Measurements from ENCODE around the gene AK8. TPM values are rescaled to one million over a fixed set of nuclear protein-coding genes. Genes with fewer than 3 reads are reported as not detected.

Gene AK8
- polyA plus RNA-seq, 3 donors: 0.08 TPM; not detected in 2

DNA sequence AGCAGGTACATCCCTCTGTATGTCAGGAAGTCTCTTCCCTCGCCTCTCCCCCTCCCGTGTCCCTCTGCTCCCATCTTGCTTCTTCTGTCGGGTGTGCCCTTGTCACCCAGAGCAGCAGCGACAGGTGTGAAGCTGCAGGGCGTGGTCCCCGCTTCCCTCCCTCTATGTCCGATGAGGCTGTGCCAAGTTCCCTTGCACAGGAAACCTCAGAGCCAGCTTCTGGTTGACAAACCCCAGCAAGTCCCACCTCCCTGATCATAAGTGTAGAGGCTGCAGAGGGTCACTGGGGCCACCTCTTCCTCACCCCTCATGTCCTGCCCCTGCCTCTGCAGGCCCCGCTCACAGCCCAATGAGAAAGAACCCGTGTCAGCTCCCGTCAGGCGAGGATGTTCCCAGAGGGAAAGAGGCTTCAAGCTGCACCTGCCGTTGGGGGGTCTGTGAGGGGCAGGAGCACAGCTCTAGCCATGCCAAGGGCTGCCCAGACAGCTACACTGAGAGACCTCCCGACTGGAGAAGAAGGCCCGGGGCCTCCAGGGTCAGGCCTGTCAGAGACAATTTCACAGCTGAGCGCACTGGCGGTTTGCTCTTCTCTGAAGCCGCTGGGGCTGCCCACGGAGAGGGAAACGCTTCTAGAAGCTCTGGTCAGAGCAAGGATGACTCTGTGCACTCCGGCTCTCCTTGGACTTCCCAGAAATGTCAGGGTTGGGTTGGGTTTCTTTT is 73.3 kb downstream of the AK8 start:
- Mint-ChIP-seq H3K36me3 (no peaks in the 10 kb centered on the region), H3K4me3 (no peak overlapping the region), H3K27ac (no peak overlapping the region), H3K27me3 (ENCODE audit: low read depth in 3 of 3) (peaks cover 21 to 33% (median 22%) of the 10 kb centered on the region in 3 donors), H3K9me3 (peaks cover 0 to 7% (median 3%) of the 10 kb centered on the region in 7 donors), H3K4me1 (peaks cover 6% of the 10 kb centered on the region)
- no peak overlapping the region for H2AFZ ChIP-seq (ENCODE audit: insufficient read depth, low read depth, low read length, poor library complexity, severe bottlenecking)
- intact Hi-C loops (cut with micrococcal nuclease): loop anchor here in 1 of 2 donors (5.0 kb wide), 1 partner anchor 392 kb away; the partner anchor contains the start of gene CFAP77
- no peaks in the 10 kb centered on the region for H3K36me3 ChIP-seq (replicated peaks in 1 of 2; ENCODE audit: control insufficient read depth in 1 of 2, insufficient read depth in 2 of 2, low read length in 2 of 2)
- no peaks in the 10 kb centered on the region for H3K9me3 ChIP-seq (replicated peaks in 1 of 2; ENCODE audit: control insufficient read depth in 1 of 2, insufficient read depth in 1 of 2, low read length in 2 of 2)
- no peak overlapping the region for H3K27ac ChIP-seq (ENCODE audit: low read depth in 1 of 2, low read length in 2 of 2)
- WGBS (ENCODE audit: insufficient coverage): 43% methylated on average over 17 of the region's 20 CpGs
- no peaks in the 10 kb centered on the region for H4K20me1 ChIP-seq (ENCODE audit: insufficient read depth, low read length)
- H3K4me2 ChIP-seq (replicated peaks; ENCODE audit: extremely low read depth, low read length, poor library complexity, severe bottlenecking): no peak overlapping the region
- DNase-seq: no peak
- H3K9ac ChIP-seq (ENCODE audit: insufficient read depth, low read length, poor library complexity, severe bottlenecking): no peak overlapping the region
- H3K79me2 ChIP-seq (ENCODE audit: insufficient read depth, low read length): no peaks in the 10 kb centered on the region
- peaks cover 0 to 10% of the 10 kb centered on the region in 2 donors for H3K27me3 ChIP-seq (ENCODE audit: control insufficient read depth in 2 of 2, insufficient read depth in 2 of 2, low read length in 2 of 2)
- H3K4me1 ChIP-seq (ENCODE audit: control insufficient read depth in 1 of 2, insufficient read depth in 2 of 2, low read length in 2 of 2): no peaks in the 10 kb centered on the region
- TF ChIP-seq, protein P1, sequence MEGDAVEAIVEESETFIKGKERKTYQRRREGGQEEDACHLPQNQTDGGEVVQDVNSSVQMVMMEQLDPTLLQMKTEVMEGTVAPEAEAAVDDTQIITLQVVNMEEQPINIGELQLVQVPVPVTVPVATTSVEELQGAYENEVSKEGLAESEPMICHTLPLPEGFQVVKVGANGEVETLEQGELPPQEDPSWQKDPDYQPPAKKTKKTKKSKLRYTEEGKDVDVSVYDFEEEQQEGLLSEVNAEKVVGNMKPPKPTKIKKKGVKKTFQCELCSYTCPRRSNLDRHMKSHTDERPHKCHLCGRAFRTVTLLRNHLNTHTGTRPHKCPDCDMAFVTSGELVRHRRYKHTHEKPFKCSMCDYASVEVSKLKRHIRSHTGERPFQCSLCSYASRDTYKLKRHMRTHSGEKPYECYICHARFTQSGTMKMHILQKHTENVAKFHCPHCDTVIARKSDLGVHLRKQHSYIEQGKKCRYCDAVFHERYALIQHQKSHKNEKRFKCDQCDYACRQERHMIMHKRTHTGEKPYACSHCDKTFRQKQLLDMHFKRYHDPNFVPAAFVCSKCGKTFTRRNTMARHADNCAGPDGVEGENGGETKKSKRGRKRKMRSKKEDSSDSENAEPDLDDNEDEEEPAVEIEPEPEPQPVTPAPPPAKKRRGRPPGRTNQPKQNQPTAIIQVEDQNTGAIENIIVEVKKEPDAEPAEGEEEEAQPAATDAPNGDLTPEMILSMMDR (IDR thresholded peaks at IDR 0.05): no peak
- no peak overlapping the region for H3K4me3 ChIP-seq (replicated peaks in 1 of 3; ENCODE audit: low read depth in 2 of 3, low read length in 3 of 3)

DNA sequence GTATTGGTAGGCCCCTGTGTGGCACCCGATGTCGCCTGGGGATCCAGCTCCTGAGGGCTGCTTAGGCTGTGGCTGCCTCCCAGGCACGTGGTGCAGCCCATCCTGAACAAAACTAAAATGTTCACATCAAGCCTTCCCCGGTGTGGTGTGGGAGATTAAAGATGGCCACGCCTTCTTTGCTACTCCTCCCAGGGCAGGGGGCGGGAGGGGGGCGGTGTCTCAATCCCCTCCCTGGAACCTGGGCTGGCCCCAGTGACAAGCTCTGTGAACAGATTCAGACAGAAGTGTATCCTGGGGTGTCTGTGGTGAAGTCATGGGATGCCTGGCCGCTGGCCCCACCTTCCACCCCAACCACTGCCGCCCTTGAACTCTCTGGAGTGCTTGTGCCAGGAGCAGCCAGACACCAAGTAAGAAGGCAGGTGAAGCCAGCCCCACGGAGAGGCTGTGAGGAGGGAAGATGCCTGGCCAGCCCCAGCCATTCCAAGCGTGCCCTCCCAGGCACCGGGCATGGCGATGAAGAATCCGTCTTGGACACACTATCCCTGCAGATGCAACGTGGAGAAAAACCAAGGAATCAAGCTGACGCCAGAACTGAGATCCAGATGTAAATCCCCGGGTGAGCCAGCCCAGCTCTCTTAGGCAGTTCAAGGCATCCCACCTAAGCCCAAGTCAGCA is 75.8 kb downstream of the AK8 start:
- Histone ChIP-seq H3K9me3 (replicated peaks in 1 of 2; ENCODE audit: control insufficient read depth in 1 of 2, insufficient read depth in 1 of 2, low read length in 2 of 2) (no peaks in the 10 kb centered on the region), H3K4me3 (replicated peaks in 1 of 3; ENCODE audit: low read depth in 2 of 3, low read length in 3 of 3) (no peak overlapping the region), H3K27ac (ENCODE audit: low read depth in 1 of 2, low read length in 2 of 2) (no peak overlapping the region), H3K4me1 (ENCODE audit: control insufficient read depth in 1 of 2, insufficient read depth in 2 of 2, low read length in 2 of 2) (peaks cover 2% of the 10 kb centered on the region in 2 donors), H3K4me2 (replicated peaks; ENCODE audit: extremely low read depth, low read length, poor library complexity, severe bottlenecking) (no peak overlapping the region), H3K79me2 (ENCODE audit: insufficient read depth, low read length) (no peaks in the 10 kb centered on the region), H3K27me3 (ENCODE audit: control insufficient read depth in 2 of 2, insufficient read depth in 2 of 2, low read length in 2 of 2) (peaks cover 0 to 16% of the 10 kb centered on the region in 2 donors), H2AFZ (ENCODE audit: insufficient read depth, low read depth, low read length, poor library complexity, severe bottlenecking) (no peak overlapping the region), H3K9ac (ENCODE audit: insufficient read depth, low read length, poor library complexity, severe bottlenecking) (no peak overlapping the region), H3K36me3 (replicated peaks in 1 of 2; ENCODE audit: control insufficient read depth in 1 of 2, insufficient read depth in 2 of 2, low read length in 2 of 2) (no peaks in the 10 kb centered on the region), H4K20me1 (ENCODE audit: insufficient read depth, low read length) (no peaks in the 10 kb centered on the region)
- intact Hi-C loops (cut with micrococcal nuclease): loop anchor here in 1 of 2 donors (5.0 kb wide), 1 partner anchor 390 kb away; the partner anchor contains the start of gene CFAP77
- no peak overlapping the region for H3K27ac Mint-ChIP-seq
- H3K36me3 Mint-ChIP-seq: no peaks in the 10 kb centered on the region
- TF ChIP-seq, protein P1 (IDR thresholded peaks at IDR 0.05): no peak
- WGBS (ENCODE audit: insufficient coverage): 94% methylated on average over 8 of the region's 17 CpGs
- H3K9me3 Mint-ChIP-seq: peaks cover 0 to 7% (median 3%) of the 10 kb centered on the region in 7 donors
- H3K4me3 Mint-ChIP-seq: no peak overlapping the region
- no peak for DNase-seq
- peaks cover 19 to 28% (median 24%) of the 10 kb centered on the region in 3 donors for H3K27me3 Mint-ChIP-seq (ENCODE audit: low read depth in 3 of 3)
- H3K4me1 Mint-ChIP-seq: peaks cover 9% of the 10 kb centered on the region
